GM23248 (cell line): Measurements from ENCODE around the gene KLC1. TPM values are rescaled to one million over a fixed set of nuclear protein-coding genes. Genes with fewer than 3 reads are reported as not detected.

Experiments used
- DNase-seq: peaks from one replicate; pipeline ENCODE4 v3.0.0-alpha.2; 2015
- H2AFZ ChIP-seq: fragments of 200-600 bp; sonication (generic); 2 replicates; pipeline ENCODE4 v1.6.1; 2016; ENCODE audit warnings: antibody characterized with exemption
- H3F3A ChIP-seq: fragments of 200-600 bp; sonication (generic); 2 replicates; pipeline ENCODE4 v1.6.1; 2016; ENCODE audit warnings: mild to moderate bottlenecking, antibody characterized with exemption, mixed run types; ENCODE audit not compliant: insufficient read depth
- H3K27ac ChIP-seq: fragments of 200-600 bp; sonication (generic); 2 replicates; pipeline ENCODE4 v1.5.1; 2016; ENCODE audit warnings: mild to moderate bottlenecking
- H3K27me3 ChIP-seq: fragments of 200-600 bp; sonication (generic); replicated peaks from 2 replicates; pipeline ENCODE4 v1.6.1; 2016; ENCODE audit warnings: mild to moderate bottlenecking; ENCODE audit not compliant: insufficient read depth
- H3K36me3 ChIP-seq: fragments of 200-600 bp; sonication (generic); 2 replicates; pipeline ENCODE4 v1.6.1; 2016; ENCODE audit warnings: low read depth, mild to moderate bottlenecking
- H3K4me1 ChIP-seq: fragments of 200-600 bp; sonication (generic); 2 replicates; pipeline ENCODE4 v1.6.1; 2016; ENCODE audit warnings: mild to moderate bottlenecking; ENCODE audit not compliant: insufficient read depth
- H3K4me2 ChIP-seq: fragments of 200-600 bp; sonication (generic); one replicate; pipeline ENCODE4 v1.6.1; 2016; ENCODE audit warnings: mild to moderate bottlenecking; ENCODE audit not compliant: unreplicated experiment
- H3K4me3 ChIP-seq: fragments of 200-600 bp; sonication (generic); 2 replicates; pipeline ENCODE4 v1.5.1; 2016; ENCODE audit warnings: mild to moderate bottlenecking
- H3K79me2 ChIP-seq: fragments of 200-600 bp; sonication (generic); 2 replicates; pipeline ENCODE4 v1.6.1; 2016; ENCODE audit warnings: mild to moderate bottlenecking; ENCODE audit not compliant: insufficient read depth
- H3K9ac ChIP-seq: fragments of 200-600 bp; sonication (generic); 2 replicates; pipeline ENCODE4 v1.6.1; 2016; ENCODE audit warnings: mild to moderate bottlenecking
- H3K9me2 ChIP-seq: fragments of 200-600 bp; sonication (generic); 2 replicates; pipeline ENCODE4 v1.6.1; 2016; ENCODE audit warnings: mixed run types, mild to moderate bottlenecking, moderate library complexity; ENCODE audit not compliant: insufficient read depth
- H3K9me3 ChIP-seq: fragments of 200-600 bp; sonication (generic); one replicate; pipeline ENCODE4 v1.6.1; 2017; ENCODE audit warnings: low read depth
- H4K20me1 ChIP-seq: fragments of 200-600 bp; sonication (generic); 2 replicates; pipeline ENCODE4 v1.6.0; 2016; ENCODE audit not compliant: insufficient read depth
- EZH2 ChIP-seq: fragments of 200-600 bp; sonication (generic); IDR thresholded peaks from 2 replicates; pipeline ENCODE4 v1.6.1; 2018; ENCODE audit warnings: antibody characterized with exemption, mild to moderate bottlenecking; ENCODE audit not compliant: insufficient read depth, poor library complexity, severe bottlenecking
- EZH2phosphoT487 ChIP-seq: fragments of 200-600 bp; sonication (generic); IDR thresholded peaks from 2 replicates; pipeline ENCODE4 v1.6.1; 2018; ENCODE audit warnings: antibody characterized with exemption, moderate library complexity, mild to moderate bottlenecking, low read depth; ENCODE audit not compliant: insufficient read depth
- WGBS, 2 experiments: methylation state at CpG; one replicate each; pipeline ENCODE4 v1.1.6; 2015 to 2017; ENCODE audit warnings: low lambda C conversion rate in 2 of 2, low coverage in 1 of 2; ENCODE audit errors: missing lambda C conversion rate in 2 of 2; 5-methylcytosine and 5-hydroxymethylcytosine counted together
- in situ Hi-C: fragments of 300-500 bp; cut with MboI; formaldehyde crosslinking; loops from 2 replicates; pipeline ENCODE4 v1.15.0; 2020
- polyA plus RNA-seq: library from polyadenylated mRNA; unstranded; fragments of >200 nt; fragmentation: Nextera tagmentation; extraction: Ambion mirVana; gene quantifications from 2 replicates; pipeline ENCODE4 v1.2.1, GENCODE V29; 2016
- total RNA-seq: library from RNA; depleted of rRNA; stranded (reverse); fragments of >200 nt; shearing (Covaris generic); gene quantifications from 2 replicates; pipeline ENCODE4 v1.2.3, GENCODE V29; 2014

KLC1 gene
- total and polyA plus RNA-seq, 2 experiments from 2014 or later = 184 to 410 TPM

DNA sequence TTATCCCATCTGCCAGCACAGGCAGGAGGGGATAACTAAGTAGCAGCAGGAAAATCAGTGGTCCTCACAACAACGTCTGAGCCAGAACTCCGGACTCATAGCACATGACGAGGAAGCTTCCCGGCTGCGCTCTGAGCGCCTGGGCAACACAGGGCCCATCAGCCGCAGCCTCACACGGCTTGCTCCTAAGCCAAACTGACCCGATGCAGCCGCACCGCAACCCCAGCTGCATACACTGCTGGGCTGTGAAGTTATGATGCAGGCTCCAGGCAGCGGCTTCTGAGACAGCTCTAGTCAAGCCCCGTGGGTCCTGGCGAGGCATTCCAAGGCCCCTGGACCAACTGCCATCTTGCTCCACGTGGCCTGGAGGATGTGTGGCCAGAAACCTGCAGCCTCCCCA, 114.7 kb downstream of the KLC1 start:
- in situ Hi-C loops = no loop called here
- Histone ChIP-seq H3K9ac (no peak overlapping the region), H3K4me1 (no peaks in the 10 kb centered on the region), H3K36me3 (no peaks in the 10 kb centered on the region), H3K9me3 (no peaks in the 10 kb centered on the region), H2AFZ (no peak overlapping the region), H3K27me3 (no peaks in the 10 kb centered on the region), H3K4me2 (no peak overlapping the region), H3K9me2 (no peaks in the 10 kb centered on the region), H3F3A (no peaks in the 10 kb centered on the region), H3K79me2 (no peaks in the 10 kb centered on the region), H3K4me3 (no peak overlapping the region), H4K20me1 (no peaks in the 10 kb centered on the region), H3K27ac (no peak overlapping the region)
- 78 to 87% methylated on average over 10 to 15 of the region's 15 CpGs for WGBS, 2 experiments
- no peak for DNase-seq
- TF ChIP-seq EZH2 = no peak
- TF ChIP-seq EZH2phosphoT487 = no peak

DNA sequence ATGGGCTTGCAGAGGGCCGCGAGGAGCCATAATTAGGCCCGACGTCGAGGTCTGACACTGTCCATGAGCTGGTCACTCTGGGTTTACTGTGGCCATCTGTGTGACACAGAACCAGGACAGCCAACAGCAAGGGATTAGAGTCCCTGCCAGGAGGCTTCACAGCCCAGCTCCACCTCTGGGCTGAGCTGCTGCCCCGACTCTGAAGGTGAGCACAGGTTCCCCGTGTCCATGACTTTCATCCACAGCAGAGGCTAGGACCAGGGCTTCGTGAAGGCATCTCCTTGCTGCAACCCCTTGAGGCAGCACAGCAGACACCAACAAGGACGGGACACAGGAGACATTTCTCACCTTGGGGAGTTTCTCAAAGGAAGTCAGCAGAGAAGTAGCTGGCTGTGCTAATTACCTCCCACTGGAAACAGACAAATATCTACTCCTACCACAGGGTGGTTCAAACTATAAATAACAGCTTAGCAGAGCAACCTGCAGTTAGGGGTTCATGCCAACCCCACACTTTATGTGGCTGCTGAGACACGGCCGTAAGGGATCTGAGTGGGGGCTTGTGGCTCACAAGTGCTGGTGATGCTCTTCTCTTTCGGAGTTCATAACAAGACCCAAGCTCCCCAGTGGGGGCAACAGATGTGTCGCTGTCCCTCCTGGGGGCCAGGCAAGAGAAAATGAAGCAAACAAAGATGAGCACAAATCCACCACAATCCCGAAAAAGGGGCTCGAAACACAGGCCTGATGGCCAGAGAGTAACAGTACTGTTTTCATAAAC, 115.8 kb downstream of the KLC1 start:
- H3K79me2 ChIP-seq = no peaks in the 10 kb centered on the region
- H3K36me3 ChIP-seq = 0 out of 2 replicates have a peak, but pooled peaks cover 6% of the 10 kb centered on the region
- no peak overlapping the region for H3K4me2 ChIP-seq
- no peak overlapping the region for H3K27ac ChIP-seq
- H2AFZ ChIP-seq = no peak overlapping the region
- no peak overlapping the region for H3K9ac ChIP-seq
- no peaks in the 10 kb centered on the region for H3F3A ChIP-seq
- no peak overlapping the region for H3K4me3 ChIP-seq
- in situ Hi-C loops = no loop called here
- H3K9me2 ChIP-seq = no peaks in the 10 kb centered on the region
- no peak for DNase-seq
- WGBS, 2 experiments = 85 to 89% methylated on average over 15 of the region's 15 CpGs
- TF ChIP-seq EZH2phosphoT487 (no peak), EZH2 (no peak)
- H3K9me3 ChIP-seq = no peaks in the 10 kb centered on the region
- H4K20me1 ChIP-seq = no peaks in the 10 kb centered on the region
- no peaks in the 10 kb centered on the region for H3K27me3 ChIP-seq
- H3K4me1 ChIP-seq = no peaks in the 10 kb centered on the region

DNA sequence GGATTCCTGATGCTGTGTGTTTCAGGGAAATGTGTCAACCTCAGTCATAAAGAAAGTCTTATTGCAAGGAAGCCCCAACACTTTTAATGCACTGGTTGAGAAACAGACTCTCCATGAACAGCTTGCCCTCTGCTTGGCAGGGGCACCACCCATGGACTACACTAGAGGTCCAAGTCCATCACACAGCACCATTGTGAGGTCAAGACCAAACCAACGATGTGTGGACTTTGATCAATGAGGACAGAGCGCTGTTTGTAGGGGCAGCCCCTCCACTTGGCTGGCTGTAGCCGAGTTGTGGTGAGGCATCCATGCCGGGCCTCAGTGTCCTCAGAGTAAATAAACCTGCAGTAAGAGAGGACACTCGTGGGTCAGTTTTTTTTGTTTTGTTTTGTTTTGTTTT, 116.4 kb downstream of the KLC1 start:
- no peaks in the 10 kb centered on the region for H3F3A ChIP-seq
- no peaks in the 10 kb centered on the region for H3K27me3 ChIP-seq
- no peaks in the 10 kb centered on the region for H3K9me3 ChIP-seq
- WGBS, 2 experiments = 71 to 77% methylated on average over 5 of the region's 5 CpGs
- in situ Hi-C loops = no loop called here
- TF ChIP-seq EZH2phosphoT487 (no peak), EZH2 (no peak)
- H3K79me2 ChIP-seq = no peaks in the 10 kb centered on the region
- H3K27ac ChIP-seq = no peak overlapping the region
- DNase-seq = no peak
- H4K20me1 ChIP-seq = no peaks in the 10 kb centered on the region
- H3K4me1 ChIP-seq = no peaks in the 10 kb centered on the region
- H3K4me2 ChIP-seq = no peak overlapping the region
- H3K9ac ChIP-seq = no peak overlapping the region
- no peak overlapping the region for H2AFZ ChIP-seq
- H3K9me2 ChIP-seq = no peaks in the 10 kb centered on the region
- 0 out of 2 replicates have a peak, but pooled peaks cover 6% of the 10 kb centered on the region for H3K36me3 ChIP-seq
- no peak overlapping the region for H3K4me3 ChIP-seq

DNA sequence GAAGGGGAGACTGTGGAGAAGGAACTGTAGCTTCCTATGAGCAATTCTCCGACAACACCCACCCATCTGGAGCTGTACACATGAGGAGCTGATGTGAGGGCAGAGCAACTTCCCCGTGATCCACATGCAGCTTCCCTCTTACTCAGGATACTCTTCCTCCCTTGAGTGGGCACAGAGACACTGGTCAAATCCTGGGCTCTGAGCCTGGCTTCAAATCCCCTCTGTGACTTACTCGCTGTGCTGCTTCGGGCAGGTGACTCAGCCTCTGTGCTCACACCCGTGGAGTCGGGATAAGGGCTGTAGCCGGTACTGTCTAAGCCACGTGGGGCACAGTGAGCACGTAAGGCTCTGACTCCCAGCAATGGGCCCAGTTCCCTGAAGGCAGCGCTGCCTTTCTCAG, 117.7 kb downstream of the KLC1 start:
- DNase-seq = peak; percentile 60
- Histone ChIP-seq H3K9me3 (no peaks in the 10 kb centered on the region), H3F3A (no peaks in the 10 kb centered on the region), H3K36me3 (0 out of 2 replicates have a peak, but pooled peaks cover 6% of the 10 kb centered on the region), H3K9me2 (no peaks in the 10 kb centered on the region), H3K9ac (no peak overlapping the region), H3K27me3 (no peaks in the 10 kb centered on the region), H3K27ac (no peak overlapping the region), H3K4me3 (no peak overlapping the region), H3K79me2 (no peaks in the 10 kb centered on the region), H3K4me2 (no peak overlapping the region), H2AFZ (no peak overlapping the region), H3K4me1 (no peaks in the 10 kb centered on the region), H4K20me1 (no peaks in the 10 kb centered on the region)
- no peak for TF ChIP-seq EZH2phosphoT487
- TF ChIP-seq EZH2 = no peak
- 83 to 86% methylated on average over 10 of the region's 10 CpGs for WGBS, 2 experiments
- in situ Hi-C loops = no loop called here
